ENCODE measurements around the gene STRBP. TPM values are rescaled to one million over a fixed set of nuclear protein-coding genes. Genes with fewer than 3 reads are reported as not detected.

Gene STRBP
- total RNA-seq, 1 donor from 2014 or later = 9.1 TPM

DNA sequence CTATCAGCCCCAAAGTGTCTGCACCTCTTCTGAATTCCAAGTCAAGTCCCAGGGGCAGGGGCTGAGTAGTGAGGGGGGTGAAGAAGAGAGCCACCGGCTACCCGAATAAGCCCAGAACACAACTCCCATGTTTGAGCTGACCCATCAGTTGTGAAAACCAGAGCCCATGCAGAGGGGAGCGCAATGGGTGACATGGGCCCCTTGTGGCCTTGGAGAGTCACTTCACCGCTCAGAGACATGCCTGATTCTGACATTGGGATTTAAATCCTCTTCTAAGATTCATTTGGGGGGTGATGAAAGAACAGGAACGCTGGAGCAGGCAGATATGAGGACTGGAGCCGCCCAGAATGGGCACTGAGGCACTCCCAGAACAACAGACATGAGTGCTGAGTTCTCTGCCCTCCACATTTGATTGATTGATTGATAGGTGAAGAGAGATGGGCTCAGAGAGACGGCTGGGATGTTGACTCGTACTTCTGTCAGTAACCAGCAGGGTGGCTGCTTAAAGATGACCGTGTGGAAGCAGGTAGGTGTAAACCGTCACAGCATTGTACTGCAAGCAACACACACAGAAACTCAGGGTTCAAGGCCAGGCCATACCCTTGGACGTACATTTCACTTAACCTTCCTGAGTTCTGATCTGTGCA, 160.6 kb downstream of the STRBP start:
- TF ChIP-seq POLR2AphosphoS5 (IDR thresholded peaks at IDR 0.05; ENCODE audit: insufficient read depth in 1 of 2, low read depth in 1 of 2) (no peak), POLR2A (IDR thresholded peaks at IDR 0.05) (no peak), CTCF (IDR thresholded peaks at IDR 0.05) (no peak)
- intact Hi-C loops (cut with DNase I) = no loop called here
- H3K36me3 ChIP-seq = peaks cover 0 to 43% of the 10 kb centered on the region in 2 donors
- H3K27me3 ChIP-seq = no peaks in the 10 kb centered on the region
- DNase-seq (ENCODE audit: extremely low spot score in 2 of 2) = no peak
- no peak overlapping the region for H3K4me3 ChIP-seq
- no peaks in the 10 kb centered on the region for H3K9me3 ChIP-seq
- no peaks in the 10 kb centered on the region for H3K4me1 ChIP-seq
- H3K27ac ChIP-seq = no peak overlapping the region

- Histone ChIP-seq H3K9me3 (no peaks in the 10 kb centered on the region), H3K27ac (no peak overlapping the region), H3K27me3 (no peaks in the 10 kb centered on the region), H3K4me1 (no peaks in the 10 kb centered on the region), H3K36me3 (peaks cover 0 to 56% of the 10 kb centered on the region in 2 donors), H3K4me3 (no peak overlapping the region)
- DNase-seq (ENCODE audit: extremely low spot score in 2 of 2) = no peak
- no peak for TF ChIP-seq POLR2AphosphoS5 (IDR thresholded peaks at IDR 0.05; ENCODE audit: insufficient read depth in 1 of 2, low read depth in 1 of 2)
- TF ChIP-seq CTCF (IDR thresholded peaks at IDR 0.05) = no peak
- no peak for TF ChIP-seq POLR2A (IDR thresholded peaks at IDR 0.05)
- intact Hi-C loops (cut with DNase I) = no loop called here
Observed at GRCh38 chr9:123105490-123105889, 162.9 kb downstream of the STRBP start.

DNA sequence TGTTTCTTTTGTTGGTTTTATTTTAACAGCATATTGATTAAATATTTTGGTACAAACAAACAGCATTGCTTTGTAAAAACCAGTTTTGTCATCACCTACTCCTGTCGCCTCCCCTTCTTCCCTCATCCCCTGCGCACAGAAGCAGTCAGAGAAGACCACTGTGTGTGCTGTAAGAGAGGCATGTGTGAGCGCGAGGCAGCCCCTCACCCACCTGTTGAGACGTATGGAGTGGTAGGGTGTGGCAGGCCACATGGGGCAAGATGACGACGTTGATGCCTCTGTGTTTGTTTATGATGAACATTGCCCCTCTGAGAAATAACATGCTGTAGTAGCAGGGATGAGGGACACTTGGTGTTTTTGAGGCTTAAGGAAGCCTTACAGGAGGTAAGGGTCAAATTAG, 163.6 kb downstream of the STRBP start:
- Histone ChIP-seq H3K27me3 (no peaks in the 10 kb centered on the region), H3K9me3 (no peaks in the 10 kb centered on the region), H3K36me3 (peaks cover 0 to 60% of the 10 kb centered on the region in 2 donors), H3K4me3 (no peak overlapping the region), H3K27ac (no peak overlapping the region), H3K4me1 (no peaks in the 10 kb centered on the region)
- DNase-seq (ENCODE audit: extremely low spot score in 2 of 2) = no peak
- intact Hi-C loops (cut with DNase I) = no loop called here
- no peak for TF ChIP-seq POLR2AphosphoS5 (IDR thresholded peaks at IDR 0.05; ENCODE audit: insufficient read depth in 1 of 2, low read depth in 1 of 2)
- no peak for TF ChIP-seq POLR2A (IDR thresholded peaks at IDR 0.05)
- TF ChIP-seq CTCF (IDR thresholded peaks at IDR 0.05) = no peak

DNA sequence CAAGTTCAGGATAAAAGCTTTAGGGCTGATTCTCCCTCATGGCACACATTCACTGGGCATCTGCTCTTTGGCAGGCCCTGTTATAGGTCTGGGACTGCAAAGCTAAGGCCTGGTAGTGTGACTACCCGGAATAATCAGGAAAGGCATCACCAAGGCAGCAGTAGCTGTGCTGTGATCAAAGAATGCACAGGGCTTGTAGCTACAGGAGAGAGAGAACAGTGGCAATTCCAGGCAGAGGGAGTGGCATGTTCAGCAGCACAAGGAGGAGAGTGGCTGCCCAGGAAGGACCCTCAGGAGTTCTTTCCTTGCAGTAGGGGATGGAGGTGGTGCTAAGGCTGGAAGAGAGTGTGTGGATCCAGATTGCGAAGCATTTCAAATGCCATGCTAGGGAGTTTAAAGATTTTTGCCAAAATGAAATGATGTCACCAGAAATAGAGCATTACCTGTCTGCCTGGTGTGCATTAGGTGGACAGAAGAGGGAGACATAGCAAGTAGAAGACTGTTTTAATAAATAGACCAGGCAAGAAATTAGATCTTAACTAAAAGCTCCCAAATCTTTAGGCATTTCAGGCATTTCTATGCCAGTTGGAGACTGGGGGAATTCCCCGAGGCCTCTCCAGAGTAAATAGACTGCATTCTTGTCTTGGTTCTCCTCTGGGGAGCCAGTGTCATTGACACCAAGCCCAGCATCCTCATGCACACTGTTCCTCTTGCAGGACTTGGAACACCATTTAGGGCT, 165.8 kb downstream of the STRBP start:
- intact Hi-C loops (cut with DNase I) = no loop called here
- Histone ChIP-seq H3K9me3 (no peaks in the 10 kb centered on the region), H3K4me3 (no peak overlapping the region), H3K4me1 (no peaks in the 10 kb centered on the region), H3K27ac (no peak overlapping the region), H3K36me3 (peaks cover 0 to 63% of the 10 kb centered on the region in 2 donors), H3K27me3 (no peaks in the 10 kb centered on the region)
- TF ChIP-seq POLR2AphosphoS5 (IDR thresholded peaks at IDR 0.05; ENCODE audit: insufficient read depth in 1 of 2, low read depth in 1 of 2) = no peak
- no peak for TF ChIP-seq POLR2A (IDR thresholded peaks at IDR 0.05)
- no peak for TF ChIP-seq CTCF (IDR thresholded peaks at IDR 0.05)
- DNase-seq (ENCODE audit: extremely low spot score in 2 of 2) = no peak

DNA sequence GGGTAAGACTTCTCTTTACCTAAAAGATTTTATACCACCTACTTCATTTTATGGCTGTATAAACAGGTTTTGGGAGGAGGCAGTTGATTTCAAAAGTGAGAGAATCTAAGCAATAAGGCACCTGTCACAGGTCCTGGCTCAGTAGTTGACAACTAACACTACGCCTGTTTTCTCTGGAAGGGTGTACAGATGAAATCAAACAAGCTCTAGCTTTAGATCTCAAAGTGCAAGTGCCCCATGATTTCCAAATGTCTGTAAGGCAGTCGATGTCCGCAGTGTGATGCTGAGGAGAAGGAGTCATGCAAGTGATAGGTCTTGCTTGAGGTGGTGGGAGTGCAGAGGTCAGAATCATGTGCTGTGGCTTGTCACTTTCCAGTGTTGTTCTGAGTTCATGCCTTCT, 168.8 kb downstream of the STRBP start:
- intact Hi-C loops (cut with DNase I) = no loop called here
- Histone ChIP-seq H3K4me1 (no peaks in the 10 kb centered on the region), H3K4me3 (no peak overlapping the region), H3K9me3 (no peaks in the 10 kb centered on the region), H3K36me3 (peaks cover 0 to 66% of the 10 kb centered on the region in 2 donors), H3K27ac (no peak overlapping the region), H3K27me3 (no peaks in the 10 kb centered on the region)
- no peak for DNase-seq (ENCODE audit: extremely low spot score in 2 of 2)
- no peak for TF ChIP-seq POLR2A (IDR thresholded peaks at IDR 0.05)
- TF ChIP-seq POLR2AphosphoS5 (IDR thresholded peaks at IDR 0.05; ENCODE audit: insufficient read depth in 1 of 2, low read depth in 1 of 2) = no peak
- TF ChIP-seq CTCF (IDR thresholded peaks at IDR 0.05) = no peak
